ENCODE results near the gene TMUB1.

DNA sequence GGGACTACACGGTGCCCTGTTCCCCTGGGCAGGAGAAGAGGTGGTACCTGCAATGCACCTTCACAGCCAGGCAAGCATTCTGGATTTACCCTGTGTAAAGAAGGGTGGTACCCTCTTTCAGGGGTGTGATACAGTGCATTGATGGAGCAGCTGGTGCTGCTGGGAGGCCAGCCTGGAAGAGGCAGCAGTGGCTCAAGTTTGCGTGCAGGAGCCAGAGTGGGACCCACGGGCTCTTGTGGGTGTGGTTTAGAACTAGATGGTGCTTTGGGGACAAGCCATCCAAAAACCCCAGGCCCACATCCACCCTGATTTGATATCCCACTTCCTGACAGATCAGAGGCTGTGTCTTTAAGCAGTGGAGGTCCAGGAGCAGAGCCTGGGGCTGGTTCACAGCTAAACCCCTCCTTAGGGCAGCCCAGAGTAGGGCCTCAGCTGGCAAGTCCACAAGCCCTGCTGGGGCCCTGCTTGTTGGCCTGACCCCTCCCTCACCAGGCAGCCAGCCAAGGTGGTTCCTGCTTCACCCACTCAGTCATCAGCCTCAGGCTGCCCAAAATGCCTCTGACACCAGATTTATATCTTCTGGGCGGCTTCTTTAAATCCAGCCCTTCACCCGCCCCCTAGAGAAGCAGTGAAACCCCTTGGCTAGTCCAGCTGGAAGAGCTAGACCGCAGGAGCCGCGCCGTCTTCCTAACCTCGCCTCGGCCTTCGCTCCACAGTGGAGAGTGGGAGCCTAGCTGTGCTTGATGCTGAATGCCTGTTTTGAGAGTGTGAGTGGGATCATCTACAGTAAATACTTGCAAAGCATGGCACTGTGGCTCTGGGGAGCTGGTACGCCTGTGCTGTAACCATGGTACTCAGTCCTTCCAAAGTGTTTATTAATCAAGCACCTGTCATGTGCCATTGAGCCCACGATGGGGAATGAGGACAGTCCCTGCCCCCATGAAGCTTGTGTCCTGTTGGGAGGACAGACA is 36.4 kb downstream of the TMUB1 start:
- TF ChIP-seq, protein P1, sequence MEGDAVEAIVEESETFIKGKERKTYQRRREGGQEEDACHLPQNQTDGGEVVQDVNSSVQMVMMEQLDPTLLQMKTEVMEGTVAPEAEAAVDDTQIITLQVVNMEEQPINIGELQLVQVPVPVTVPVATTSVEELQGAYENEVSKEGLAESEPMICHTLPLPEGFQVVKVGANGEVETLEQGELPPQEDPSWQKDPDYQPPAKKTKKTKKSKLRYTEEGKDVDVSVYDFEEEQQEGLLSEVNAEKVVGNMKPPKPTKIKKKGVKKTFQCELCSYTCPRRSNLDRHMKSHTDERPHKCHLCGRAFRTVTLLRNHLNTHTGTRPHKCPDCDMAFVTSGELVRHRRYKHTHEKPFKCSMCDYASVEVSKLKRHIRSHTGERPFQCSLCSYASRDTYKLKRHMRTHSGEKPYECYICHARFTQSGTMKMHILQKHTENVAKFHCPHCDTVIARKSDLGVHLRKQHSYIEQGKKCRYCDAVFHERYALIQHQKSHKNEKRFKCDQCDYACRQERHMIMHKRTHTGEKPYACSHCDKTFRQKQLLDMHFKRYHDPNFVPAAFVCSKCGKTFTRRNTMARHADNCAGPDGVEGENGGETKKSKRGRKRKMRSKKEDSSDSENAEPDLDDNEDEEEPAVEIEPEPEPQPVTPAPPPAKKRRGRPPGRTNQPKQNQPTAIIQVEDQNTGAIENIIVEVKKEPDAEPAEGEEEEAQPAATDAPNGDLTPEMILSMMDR (IDR thresholded peaks at IDR 0.05; ENCODE audit: poor library complexity), result no peak
- TF ChIP-seq EZH2 (IDR thresholded peaks at IDR 0.05; ENCODE audit: borderline replicate concordance), result no peak
- no peak for TF ChIP-seq EZH2phosphoT487 (IDR thresholded peaks at IDR 0.05; ENCODE audit: low read depth, severe bottlenecking, unreplicated experiment)

All from hepatocyte (in vitro differentiated cells).